ENCODE data around the gene ERICH4.

DNA sequence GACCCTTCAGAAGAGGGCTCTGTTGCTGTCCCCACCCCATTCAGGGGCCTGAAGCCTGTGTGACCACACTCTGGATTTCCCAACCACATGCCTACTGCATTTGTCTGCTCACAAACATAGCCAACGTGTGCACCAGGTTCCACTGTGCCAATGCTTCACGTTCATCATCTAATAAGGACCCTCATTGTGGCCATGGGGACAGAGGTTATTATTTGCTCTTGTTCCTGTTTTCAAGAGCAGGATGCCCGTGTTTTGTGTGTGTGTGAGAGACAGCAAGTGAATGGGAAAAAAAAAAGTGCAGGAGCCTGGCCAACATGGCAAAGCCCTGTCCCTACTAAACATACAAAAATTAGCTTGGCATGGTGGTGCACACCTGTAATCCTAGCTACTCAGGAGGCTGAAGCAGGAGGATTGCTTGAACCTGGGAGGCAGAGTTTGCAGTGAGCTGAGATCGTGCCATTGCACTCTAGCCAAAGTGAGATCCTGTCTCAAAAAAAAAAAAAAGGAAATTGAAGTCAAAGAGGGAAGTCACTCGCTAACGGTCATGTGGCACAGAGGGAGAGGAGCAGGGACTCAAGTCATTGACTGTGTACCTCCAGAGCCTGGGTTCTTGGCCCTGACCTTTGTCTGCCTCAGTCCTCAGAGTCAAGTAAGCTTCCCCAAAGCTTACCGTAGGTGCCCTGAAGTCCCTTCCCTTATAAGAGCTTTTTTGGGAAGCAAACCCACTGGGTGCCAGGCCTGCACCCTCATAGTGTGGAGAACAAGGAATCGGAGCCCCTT lies 22.7 kb upstream of the ERICH4 start:
- TF ChIP-seq, protein P1, sequence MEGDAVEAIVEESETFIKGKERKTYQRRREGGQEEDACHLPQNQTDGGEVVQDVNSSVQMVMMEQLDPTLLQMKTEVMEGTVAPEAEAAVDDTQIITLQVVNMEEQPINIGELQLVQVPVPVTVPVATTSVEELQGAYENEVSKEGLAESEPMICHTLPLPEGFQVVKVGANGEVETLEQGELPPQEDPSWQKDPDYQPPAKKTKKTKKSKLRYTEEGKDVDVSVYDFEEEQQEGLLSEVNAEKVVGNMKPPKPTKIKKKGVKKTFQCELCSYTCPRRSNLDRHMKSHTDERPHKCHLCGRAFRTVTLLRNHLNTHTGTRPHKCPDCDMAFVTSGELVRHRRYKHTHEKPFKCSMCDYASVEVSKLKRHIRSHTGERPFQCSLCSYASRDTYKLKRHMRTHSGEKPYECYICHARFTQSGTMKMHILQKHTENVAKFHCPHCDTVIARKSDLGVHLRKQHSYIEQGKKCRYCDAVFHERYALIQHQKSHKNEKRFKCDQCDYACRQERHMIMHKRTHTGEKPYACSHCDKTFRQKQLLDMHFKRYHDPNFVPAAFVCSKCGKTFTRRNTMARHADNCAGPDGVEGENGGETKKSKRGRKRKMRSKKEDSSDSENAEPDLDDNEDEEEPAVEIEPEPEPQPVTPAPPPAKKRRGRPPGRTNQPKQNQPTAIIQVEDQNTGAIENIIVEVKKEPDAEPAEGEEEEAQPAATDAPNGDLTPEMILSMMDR (conservative IDR thresholded peaks at IDR 0.05) = no peak
- TF ChIP-seq ZFX (IDR thresholded peaks at IDR 0.05) = no peak
